ENCODE measurements around the gene AP3M1.

AP3M1 gene

GRCh38 chr10:74113546-74113945 lies 37.1 kb downstream of the AP3M1 start:
- no peak for DNase-seq

GRCh38 chr10:74111799-74112198 lies 38.8 kb downstream of the AP3M1 start:
- no peak for DNase-seq

- no peak for DNase-seq
These were observed 40.5 kb downstream of the AP3M1 start for GRCh38 chr10:74110120-74110519.

- DNase-seq, result no peak
These were observed 41.2 kb downstream of the AP3M1 start for GRCh38 chr10:74109452-74109851.

- DNase-seq, result no peak
These were observed 43.2 kb downstream of the AP3M1 start for GRCh38 chr10:74107391-74107790.

- no peak for DNase-seq
These were observed 45.6 kb downstream of the AP3M1 start for GRCh38 chr10:74104996-74105395.

- DNase-seq, result no peak
These were observed 46.1 kb downstream of the AP3M1 start for GRCh38 chr10:74104480-74104879.

GRCh38 chr10:74103560-74104258 lies 46.9 kb downstream of the AP3M1 start:
- DNase-seq, result peak; percentile 43

GRCh38 chr10:74099836-74100235 lies 50.8 kb downstream of the AP3M1 start:
- no peak for DNase-seq

GRCh38 chr10:74099420-74099819 lies 51.2 kb downstream of the AP3M1 start:
- DNase-seq, result no peak

- DNase-seq, result no peak
These were observed 52.9 kb downstream of the AP3M1 start for GRCh38 chr10:74097776-74098175.

GRCh38 chr10:74096777-74097176 lies 53.9 kb downstream of the AP3M1 start:
- no peak for DNase-seq

- no peak for DNase-seq
These were observed 56.4 kb downstream of the AP3M1 start for GRCh38 chr10:74094231-74094630.

- no peak for DNase-seq
These were observed 57.0 kb downstream of the AP3M1 start for GRCh38 chr10:74093530-74094164.

GRCh38 chr10:74092372-74092771 lies 58.3 kb downstream of the AP3M1 start:
- DNase-seq, result no peak

GRCh38 chr10:74088722-74089121 lies 61.9 kb downstream of the AP3M1 start:
- no peak for DNase-seq

- DNase-seq, result no peak
These were observed 64.3 kb downstream of the AP3M1 start for GRCh38 chr10:74086317-74086716.

- DNase-seq, result peak; percentile 68
These were observed 65.7 kb downstream of the AP3M1 start for GRCh38 chr10:74084955-74085354.

GRCh38 chr10:74083304-74083703 lies 67.3 kb downstream of the AP3M1 start:
- DNase-seq, result no peak

- DNase-seq, result no peak
These were observed 68.5 kb downstream of the AP3M1 start for GRCh38 chr10:74081941-74082718.

- DNase-seq, result peak; percentile 66
These were observed 69.3 kb downstream of the AP3M1 start for GRCh38 chr10:74081192-74081803.

- DNase-seq, result peak; percentile 12
These were observed 70.6 kb downstream of the AP3M1 start for GRCh38 chr10:74079936-74080590.

All from activated CD4-positive, alpha-beta T cell treated with anti-CD3 and anti-CD28 coated beads, Interleukin-2, Interleukin-6, amounts not matched to agents 100 ng/mL and 50 ng/mL, durations not matched to agents 16 hours and 8 hours (primary cell).